Cerebellar nuclear complex (tissue), 1 donor: ENCODE data around the gene PLAAT3.
"Not testable (repeated sequence)": the region's sequence is repeated elsewhere in the genome, so short reads cannot be mapped to it uniquely, and the experiment has no call there.

Source experiments
- DNase-seq, 2 experiments: peaks; one replicate each; lab custom pipeline; 2025; lab: John Stamatoyannopoulos, UW

Gene PLAAT3

DNA sequence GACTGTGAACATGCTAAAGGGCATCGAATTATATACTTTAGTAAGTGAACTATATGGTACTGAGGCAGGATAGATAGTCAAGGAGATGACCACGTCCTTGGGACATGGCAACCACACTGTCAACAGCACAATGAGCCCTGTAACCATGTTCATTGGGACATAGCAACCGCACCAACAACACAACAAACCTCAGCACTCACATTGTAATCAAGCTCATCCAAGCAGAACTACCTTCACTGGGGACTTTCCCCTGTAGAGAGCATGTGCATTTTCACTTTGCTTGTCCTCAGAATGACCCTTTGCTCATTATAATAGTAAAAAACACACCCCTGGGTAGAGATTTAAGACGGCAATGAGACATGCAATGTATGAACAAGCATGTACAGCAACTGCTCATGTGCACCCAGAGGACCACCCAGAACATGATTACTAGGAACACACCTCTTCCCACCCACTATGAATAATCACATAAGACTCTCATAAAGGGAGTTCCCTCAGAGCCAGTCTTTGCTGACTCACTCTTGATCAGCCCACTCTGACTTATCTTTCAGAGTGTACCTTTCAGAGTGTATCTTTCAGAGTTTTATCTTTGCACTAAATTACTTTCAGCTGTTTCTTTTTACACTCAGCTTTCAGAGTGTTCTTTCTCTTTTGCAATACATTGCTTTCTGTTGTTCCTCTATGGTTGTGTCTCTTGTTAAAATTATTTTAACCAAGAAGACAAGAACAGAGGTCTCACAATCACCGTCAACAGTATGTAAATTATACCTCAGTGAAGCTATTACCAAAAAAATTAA lies 47.0 kb downstream of the PLAAT3 start:
- no peak for DNase-seq

DNA sequence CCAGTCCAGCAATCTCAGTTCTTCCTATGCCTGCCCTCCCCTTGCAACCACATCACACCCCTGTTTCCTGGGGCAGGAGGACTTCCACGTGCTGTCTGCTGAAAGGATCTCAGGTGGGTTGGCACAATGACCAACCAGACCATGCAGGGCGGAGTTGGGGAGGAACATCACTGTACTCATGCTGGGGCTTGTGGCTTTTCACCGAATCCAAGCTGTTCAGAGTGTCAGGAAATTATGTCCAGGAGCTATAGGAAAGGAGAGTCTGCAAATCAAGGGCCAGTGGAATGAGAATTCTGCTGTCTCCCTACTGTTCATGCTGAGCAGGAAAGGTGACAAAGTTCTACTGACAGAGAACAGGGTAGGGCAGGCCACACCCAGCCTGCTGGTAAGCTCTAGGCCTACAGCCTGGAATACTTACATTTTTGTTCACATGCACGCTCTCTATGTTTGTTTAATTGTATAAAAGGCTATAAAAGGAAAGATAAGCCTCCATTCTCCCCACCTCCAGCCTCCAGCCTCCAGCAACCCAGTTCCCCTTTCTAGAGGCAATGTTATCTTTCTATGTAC lies 49.4 kb downstream of the PLAAT3 start:
- no peak for DNase-seq

DNA sequence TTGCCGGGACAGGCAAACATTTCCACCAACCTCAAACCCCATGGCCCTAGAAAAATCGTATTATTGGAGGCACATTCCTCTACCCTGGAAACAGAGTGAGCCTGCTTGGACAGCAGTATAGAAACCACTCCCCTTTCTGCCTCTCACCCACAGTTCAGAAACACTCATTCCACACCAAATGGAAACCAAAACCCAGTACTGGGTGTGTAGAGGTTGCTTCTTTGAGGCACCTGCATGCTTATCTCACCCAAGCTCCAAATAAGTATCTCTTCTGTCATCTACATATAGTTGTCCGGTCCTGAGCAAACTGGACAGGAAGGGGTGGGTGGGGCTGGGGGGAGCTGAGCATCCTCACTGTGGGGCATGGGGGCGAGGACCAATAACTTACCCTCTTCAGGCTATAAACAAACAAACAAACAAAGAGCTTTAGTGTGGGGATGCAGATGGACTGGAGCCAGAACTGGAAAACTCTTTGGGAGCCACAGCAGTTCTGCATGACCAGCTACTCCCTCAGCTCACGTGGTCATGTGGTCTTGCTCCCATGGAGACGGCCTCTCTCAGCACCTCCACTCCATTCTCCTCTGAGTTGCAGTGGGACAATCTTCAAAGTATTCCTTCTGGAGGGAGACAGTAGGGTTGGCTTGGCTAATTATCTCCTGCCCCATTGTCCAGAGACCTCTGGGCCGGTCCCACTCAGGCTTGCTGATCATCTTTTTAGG lies 50.0 kb downstream of the PLAAT3 start:
- DNase-seq = no peak

DNA sequence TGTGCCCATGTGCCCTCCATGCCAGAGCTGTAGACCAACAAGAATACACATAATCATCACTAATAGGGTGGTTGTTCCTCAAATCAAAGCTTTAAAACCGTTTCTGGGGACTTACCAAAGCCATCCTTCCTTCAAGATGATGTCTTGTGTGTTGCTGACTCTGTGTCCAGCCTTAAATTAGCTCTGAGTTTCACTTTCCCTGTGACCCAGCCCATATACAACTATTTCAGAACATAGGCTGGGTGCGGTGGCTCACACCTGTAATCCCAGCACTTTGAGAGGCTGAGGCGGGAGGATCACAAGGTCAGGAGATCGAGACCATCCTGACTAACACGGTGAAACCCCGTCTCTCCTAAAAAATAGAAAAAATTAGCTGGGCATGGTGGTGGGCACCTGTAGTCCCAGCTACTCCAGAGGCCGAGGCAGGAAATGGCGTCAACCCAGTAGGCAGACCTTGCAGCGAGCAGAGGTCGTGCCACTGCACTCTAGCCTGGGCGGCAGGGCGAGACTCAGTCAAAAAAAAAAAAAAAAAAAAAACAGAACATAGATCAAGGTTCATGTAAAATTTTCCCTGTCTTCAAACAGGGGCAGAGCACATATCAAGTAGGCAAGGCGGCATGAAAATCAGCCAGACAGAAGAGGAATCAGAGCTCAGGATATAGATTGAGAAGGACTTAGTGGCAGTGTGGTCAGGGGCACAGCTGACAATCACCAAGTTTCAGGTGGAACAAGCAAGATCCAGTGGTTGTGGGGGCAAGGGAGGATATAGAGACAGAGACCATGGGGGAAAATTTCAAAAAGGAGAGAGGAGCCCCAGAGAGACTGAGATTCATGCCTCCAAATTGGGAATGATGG lies 50.8 kb downstream of the PLAAT3 start, which contains the start of gene PLAAT2:
Gene PLAAT2, minus strand, starts transcription at position 179 of the 855 bp plus-strand sequence. Its CDS starts 55 bp downstream, at position 124.
- no peak for DNase-seq

DNA sequence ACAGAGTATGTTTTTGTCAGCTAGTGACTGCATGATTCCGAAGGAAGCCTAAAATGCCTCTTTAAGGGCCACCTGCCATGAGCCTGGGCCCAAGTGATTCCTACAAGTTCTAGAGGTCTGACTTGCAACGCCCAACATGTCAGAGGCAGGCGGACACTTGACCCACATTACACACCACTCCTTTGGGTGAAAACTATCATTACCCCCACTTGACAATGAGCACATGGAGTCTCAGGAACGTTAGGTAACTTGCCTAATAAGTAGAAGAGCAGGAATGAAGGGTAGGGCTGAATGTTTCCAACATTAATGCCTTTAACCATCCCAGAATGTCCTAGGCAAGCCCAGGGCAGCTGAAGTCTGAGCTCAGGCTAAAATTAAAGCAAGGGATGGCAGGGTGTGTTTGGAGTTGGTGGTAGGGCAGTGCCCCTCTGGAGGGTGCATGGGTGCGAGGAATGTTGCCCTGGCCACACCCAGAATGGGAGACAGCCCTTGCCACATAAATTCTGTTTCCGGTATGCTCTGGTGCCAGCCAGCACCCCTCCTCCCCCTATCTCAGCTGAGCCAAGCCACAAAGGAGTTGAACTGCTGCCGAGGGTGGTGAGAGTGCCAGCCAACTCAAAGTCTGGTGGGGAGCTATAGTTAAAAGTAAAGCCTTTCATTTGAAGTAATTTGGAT lies 53.6 kb downstream of the PLAAT3 start:
- no peak for DNase-seq

DNA sequence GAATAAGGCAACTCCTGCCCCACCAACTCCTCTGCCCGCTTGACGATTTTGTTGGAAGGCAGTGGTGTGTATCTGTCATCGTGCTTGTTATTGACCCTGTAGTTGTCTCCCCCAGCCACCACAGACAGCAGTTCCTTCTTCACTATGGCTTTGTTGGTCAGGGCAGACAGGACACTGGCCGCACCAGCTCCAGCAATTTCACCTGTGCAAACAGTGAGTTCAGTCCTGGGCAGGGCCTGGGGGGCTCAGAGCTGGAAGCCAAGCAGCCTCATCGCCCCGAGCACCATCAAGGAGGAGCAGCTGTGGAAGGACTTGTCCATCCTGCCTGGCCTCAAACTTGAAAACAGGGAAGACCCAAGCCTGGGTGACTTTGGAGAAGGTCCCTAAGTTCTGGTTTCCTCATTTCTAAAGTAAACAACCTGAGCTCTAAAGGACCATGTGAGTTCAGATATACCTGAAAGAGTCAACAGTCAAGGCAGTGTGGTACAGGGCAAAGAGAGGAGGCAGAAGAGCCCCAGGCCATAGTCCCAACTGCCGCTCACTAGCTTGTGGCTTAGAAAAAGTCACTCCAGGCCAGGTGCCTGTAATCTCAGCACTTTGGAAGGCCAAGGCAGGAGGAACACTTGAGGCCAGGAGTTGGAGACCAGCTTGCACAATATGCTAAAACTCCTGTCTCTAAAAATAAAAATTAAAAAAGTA lies 55.6 kb downstream of the PLAAT3 start:
- DNase-seq = no peak

DNA sequence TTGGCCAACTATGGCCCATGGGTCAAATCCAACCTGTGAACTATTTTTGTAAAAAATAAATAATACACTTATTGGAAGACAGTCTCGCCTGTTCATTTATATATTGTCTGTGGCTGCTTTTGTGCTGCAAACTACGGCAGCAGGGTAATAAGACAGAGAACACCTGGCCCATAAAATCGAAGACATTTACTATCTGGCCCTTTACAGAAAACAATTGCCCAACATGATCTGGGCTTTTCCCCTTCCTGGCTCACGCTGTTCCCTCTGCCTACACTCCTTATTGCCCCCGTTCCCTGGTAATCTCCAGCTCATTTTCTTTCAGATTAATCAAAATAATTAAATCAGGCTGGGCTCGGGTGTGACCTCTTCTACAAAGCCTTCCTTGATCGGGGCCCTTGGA lies 56.7 kb downstream of the PLAAT3 start:
- DNase-seq = no peak

DNA sequence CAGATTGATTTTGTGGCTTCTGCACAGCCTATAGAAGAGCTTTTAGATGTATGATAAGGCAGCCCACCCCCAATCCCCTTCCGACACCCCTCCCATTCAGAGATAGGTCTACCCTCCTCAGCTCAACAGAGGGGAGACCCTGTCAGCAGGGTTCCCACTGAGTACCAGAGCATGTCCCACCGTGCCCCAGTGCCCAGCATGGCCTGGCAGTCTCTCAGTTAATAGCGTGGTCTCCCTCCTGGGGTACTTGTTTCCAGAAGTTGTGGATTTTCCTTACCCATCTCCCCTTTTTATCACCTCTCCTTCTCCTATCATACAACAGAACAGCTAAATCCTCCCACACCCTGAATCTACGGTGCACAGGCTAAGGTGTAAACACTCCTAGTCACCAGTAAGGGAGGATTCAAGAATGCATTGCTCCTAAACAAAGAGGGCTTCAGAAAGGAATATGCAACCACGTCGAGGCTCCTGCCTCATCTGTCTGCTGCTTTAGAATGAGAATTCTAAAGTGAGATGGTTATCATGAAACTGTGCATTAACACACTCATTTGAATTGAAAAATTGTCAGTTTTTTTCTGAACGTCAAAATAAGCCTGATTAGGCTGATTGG lies 57.7 kb downstream of the PLAAT3 start:
- no peak for DNase-seq

DNA sequence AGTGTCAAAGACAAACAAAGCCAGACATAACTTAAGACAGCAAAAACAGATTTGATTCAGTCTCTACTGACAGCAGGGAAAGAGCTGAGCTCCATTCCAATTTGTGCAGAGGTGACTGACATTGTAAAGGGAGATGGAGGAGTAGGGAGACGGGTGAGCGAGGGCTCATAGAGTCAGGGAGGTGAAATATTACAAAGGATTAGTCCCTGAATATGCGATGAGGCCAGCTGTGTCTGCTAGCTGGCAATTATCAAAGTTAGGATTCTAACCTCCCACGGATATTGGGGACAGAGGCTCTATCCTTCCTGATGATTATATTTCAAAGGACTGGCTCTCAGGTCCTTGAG lies 59.4 kb downstream of the PLAAT3 start:
- no peak for DNase-seq

DNA sequence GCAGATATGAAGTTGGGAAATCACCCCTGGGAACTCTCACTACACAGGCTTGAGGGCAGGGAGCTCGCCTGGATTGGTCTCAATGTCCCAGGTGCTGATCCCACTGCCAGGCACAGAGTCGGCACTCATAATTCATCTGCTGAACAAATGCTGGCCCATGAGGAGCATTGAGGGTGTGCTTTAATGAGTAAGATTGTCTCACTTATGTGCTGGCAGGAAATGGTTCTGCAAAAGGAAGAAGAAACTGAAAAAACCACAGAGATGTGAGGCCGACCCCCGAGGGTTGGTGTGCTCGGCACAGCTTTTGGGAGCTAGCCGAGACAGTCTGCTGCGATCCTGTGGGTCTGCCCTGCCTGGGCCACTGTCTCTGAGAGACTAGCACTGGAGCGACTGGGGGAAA lies 60.5 kb downstream of the PLAAT3 start:
- DNase-seq = no peak

DNA sequence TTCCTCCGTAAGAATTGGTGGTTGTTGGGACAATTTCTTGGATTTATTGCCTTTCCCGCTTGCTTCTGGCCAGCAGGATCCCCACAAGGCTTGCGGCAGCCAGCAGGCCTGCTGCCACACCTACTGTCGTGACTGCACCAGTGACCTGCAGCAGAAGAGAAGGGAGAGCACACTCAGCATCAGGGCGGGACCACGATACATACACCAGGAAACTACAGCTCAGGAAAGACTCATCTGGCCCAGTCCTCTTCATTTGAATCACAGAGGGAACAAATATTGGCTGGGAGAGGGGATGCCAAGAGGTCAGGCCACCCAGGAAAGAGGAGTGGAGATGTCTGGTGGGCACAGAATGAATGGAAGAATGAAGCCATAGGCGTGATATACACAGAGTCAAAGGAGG lies 61.3 kb downstream of the PLAAT3 start:
- no peak for DNase-seq

DNA sequence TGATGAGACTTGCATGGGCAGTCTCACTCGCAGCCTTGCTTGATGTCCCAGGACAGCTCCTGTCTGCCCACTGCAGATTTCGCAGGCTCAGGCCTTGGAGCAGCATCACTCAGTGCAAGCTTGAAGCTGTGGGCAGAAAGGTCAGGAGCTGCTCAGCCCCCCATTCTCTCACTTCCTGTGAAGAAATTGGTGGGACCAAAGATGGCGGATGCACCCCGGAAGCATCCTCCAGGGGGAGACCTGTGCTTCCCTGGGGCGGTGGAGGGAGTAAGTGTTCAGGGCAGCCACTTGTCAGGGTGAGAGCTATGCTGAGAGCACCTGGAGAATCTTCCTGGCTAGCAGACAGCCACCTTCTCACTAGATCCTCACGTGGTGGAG lies 62.4 kb downstream of the PLAAT3 start:
- DNase-seq = no peak

DNA sequence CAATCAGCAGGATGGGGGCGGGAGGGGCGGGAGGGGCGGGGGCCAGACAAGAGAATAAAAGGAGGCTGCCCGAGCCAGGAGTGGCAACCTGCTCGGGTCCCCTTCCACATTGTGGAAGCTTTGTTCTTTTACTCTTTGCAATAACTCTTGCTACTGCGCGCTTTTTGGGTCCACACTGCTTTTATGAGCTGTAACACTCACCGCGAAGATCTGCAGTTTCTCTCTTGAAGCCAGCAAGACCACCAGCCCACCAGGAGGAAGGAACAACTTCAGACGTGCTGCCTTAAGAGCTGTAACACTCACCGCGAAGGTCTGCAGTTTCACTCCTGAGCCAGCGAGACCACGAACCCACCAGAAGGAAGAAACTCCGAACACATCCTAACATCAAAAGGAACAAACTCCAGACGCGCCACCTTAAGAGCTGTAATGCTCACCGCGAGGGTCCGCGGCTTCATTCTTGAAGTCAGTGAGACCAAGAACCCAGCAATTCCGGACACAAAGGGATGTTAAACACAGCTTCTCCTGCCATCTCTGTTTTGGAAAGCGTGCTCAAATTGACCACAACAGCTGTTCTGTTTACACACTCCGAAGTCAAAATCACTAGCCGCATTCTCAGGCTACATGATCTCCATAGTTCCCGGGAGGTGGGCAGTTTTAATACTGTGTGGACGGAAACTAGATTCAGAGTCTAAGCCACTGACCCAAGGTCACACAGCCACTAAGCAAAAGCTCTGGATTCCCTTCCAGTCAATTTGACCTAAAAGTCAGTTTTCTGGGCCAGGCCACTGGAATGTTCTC lies 62.9 kb downstream of the PLAAT3 start:
- DNase-seq = no peak

DNA sequence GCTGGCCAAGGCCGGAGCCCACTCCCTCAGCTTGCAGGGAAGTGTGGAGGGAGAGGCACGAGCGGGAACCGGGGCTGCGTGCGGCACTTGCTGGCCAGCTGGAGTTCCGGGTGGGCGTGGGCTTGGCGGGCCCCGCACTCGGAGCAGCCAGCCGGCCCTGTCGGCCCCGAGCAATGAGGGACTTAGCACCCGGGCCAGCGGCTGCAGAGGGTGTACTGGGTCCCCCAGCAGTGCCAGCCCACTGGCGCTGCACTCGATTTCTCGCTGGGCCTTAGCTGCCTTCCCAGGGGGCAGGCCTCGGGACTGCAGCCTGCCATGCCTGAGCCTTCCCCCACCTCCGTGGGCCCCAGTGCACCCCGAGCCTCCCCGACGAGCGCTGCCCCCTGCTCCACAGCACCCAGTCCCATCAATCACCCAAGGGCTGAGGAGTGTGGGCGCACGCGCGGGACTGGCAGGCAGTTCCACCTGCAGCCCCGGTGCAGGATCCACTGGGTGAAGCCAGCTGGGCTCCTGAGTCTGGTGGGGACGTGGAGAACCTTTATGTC lies 64.0 kb downstream of the PLAAT3 start:
- not testable (repeated sequence) for DNase-seq

DNA sequence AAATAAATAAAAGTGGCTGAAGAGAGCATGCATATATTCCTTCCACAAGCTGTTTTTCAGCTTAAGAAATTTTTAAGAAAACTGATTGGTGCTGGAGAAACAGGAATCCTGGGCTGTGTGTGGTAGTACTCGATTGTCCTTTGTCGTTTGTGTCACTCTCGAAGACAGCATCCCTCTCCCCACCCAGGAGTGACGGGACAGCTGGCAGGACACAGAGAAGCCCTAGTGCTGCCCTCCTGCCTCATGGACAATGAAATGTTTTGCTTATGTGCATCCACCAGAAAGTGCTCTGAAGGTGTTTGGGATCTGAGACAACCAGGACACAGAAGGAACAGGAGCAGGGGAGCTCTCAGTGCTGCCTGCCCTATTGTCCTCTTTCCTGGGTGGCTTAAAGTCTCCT lies 64.8 kb downstream of the PLAAT3 start:
- no peak for DNase-seq

DNA sequence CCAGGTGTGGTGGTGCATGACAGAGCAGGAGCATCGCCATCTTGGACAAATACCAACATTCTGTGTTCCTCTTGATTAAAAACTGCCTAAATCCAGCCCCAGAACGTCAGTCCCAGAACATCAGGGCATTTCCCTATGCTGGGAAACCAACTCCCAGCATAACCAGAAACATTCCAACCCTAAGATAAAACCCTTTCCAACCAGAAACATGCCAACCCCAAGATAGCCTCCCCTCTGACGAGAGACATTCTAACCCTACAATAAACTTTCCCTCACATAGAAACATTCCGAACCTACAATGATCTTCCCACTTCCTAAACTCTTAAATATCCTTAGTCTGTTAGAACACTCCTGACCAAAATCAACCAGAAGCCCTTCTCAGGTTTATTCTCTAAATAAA lies 66.1 kb downstream of the PLAAT3 start:
- DNase-seq = no peak

DNA sequence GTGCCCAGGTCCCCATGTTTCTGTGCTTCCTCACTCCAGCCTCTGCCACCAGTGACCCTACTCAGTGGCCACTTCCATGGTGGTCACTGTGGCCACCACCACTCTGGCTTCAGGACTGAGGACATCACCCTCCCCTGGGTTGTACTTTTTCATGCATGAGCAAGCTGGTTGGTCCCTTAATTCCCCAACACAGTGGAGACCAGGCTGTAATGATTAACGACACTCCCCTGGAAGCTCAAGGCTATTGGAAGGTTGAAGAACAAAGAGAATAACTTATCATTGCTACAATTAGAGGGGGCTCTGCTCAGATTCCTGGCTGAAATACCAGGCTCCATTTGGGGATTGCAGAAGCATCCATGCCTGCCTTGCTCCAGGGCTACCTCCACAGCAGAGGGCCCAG lies 67.2 kb downstream of the PLAAT3 start:
- DNase-seq = no peak

DNA sequence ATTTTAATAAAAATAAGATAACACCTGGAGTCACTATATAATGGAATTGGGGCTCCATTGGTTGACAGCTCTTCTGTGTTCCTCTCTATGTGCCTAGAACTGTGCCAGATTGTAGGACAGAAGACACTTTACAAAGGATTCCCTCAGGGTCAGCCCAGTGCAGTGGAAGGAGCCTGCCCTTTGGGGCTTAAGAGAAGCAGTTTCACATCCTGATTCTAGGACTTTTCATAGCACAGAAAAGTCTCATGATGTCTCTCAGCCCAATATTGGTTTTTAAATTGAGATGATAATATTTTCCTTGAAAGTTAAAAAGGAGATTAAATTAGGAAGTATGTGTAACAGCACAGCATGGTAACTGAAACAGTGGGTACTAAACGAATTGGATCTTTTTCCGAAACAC lies 70.5 kb downstream of the PLAAT3 start:
- no peak for DNase-seq

DNA sequence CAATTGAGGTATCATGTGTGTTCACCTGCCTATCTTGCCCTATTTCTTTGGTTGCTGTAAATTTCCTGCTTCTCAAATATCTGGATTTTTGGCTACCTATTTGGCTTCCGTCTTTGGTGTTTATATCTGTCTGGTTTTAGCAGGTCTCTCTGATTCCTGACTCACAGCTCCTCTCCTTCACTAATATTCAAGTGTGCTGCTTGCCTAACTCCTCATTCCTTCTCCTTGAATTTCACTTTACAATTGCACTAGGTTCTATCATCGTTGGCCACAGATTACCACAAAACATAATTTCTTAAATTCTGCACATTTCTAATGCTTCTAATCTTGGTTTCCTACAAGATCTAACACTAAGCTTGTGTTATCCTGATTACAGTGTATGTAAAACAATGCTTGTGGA lies 71.7 kb downstream of the PLAAT3 start:
- not testable (repeated sequence) for DNase-seq
